ENCODE measurements around the gene LRRC66. TPM values are rescaled to one million over a fixed set of nuclear protein-coding genes. Genes with fewer than 3 reads are reported as not detected.

Gene LRRC66
- total and polyA plus RNA-seq, 2 of the 8 experiments (the other 6 are each of a cell fraction or from before 2014, with no cell fraction given), result 0.05 to 0.11 TPM

- H3K56ac ChIP-seq (replicated peaks; ENCODE audit: insufficient read length, low read depth, low read length), result peak overlapping the region; percentile 10
- no peak overlapping the region for H2BK20ac ChIP-seq (ENCODE audit: low read length)
- no peak overlapping the region for H2BK12ac ChIP-seq (ENCODE audit: low read depth, low read length)
- H2AFZ ChIP-seq (ENCODE audit: low read length), result 0 out of 2 replicates have a peak overlapping the region, but pooled peaks have one; percentile 0
- no peak overlapping the region for H3K18ac ChIP-seq (ENCODE audit: extremely low read depth, low read length)
- H3K9me3 ChIP-seq (ENCODE audit: insufficient read depth in 2 of 2, low read depth in 1 of 2, low read length in 1 of 2), result no peaks in the 10 kb centered on the region
- DNase-seq (ENCODE audit: low read depth in 1 of 2, low spot score in 2 of 2) (peak in 1 of 2 experiments; percentile 76), FAIRE-seq (no peak)
- peaks cover 5% of the 10 kb centered on the region; the same call in 1 of the 2 replicates for H3K23me2 ChIP-seq (ENCODE audit: low read depth, low read length)
- H3K4me1 ChIP-seq (replicated peaks in 1 of 4; ENCODE audit: control insufficient read depth in 3 of 4, insufficient read depth in 4 of 4, low read length in 3 of 4), result peaks cover 0 to 2% (median 0%) of the 10 kb centered on the region in 4 experiments; a peak in 1 of 7 replicates
- no peak overlapping the region for H3K23ac ChIP-seq (ENCODE audit: insufficient read length)
- no peak overlapping the region for H2BK120ac ChIP-seq (replicated peaks; ENCODE audit: low read depth, low read length)
- H4K20me1 ChIP-seq (replicated peaks in 1 of 2; ENCODE audit: control insufficient read depth in 1 of 2, insufficient read depth in 2 of 2, low read length in 2 of 2), result peaks cover 0 to 4% of the 10 kb centered on the region in 2 experiments
- TF ChIP-seq SIN3A (conservative IDR thresholded peaks at IDR 0.05 in 1 of 2, IDR thresholded peaks at IDR 0.05 in 1 of 2; ENCODE audit: low read depth in 1 of 2, low read length in 2 of 2) (0 out of 4 replicates have a peak, but pooled peaks of 1 of the 2 experiments have one; percentile 5), KDM5A (IDR thresholded peaks at IDR 0.05; ENCODE audit: low read length) (no peak), ASH2L (IDR thresholded peaks at IDR 0.05; ENCODE audit: low read length) (peak; percentile 6), TBP (IDR thresholded peaks at IDR 0.05; ENCODE audit: low read depth, low read length) (0 out of 2 replicates have a peak, but pooled peaks have one; percentile 22)
- H3K79me1 ChIP-seq (ENCODE audit: low read depth, low read length), result peaks cover 9% of the 10 kb centered on the region
- WGBS, 2 experiments (ENCODE audit: extremely low coverage in 1 of 2, insufficient coverage in 1 of 2, insufficient read length in 1 of 2, insufficient replicate concordance in 2 of 2, low coverage in 1 of 2, low lambda C conversion rate in 2 of 2, missing lambda C conversion rate in 1 of 2), result 1% methylated on average over 12 of the region's 25 CpGs; no CpG with 5 or more reads in 1 of the 2 experiments
- H3K14ac ChIP-seq (ENCODE audit: insufficient read length), result no peak overlapping the region
- peak overlapping the region; percentile 52 to 70 (median 54); a peak in 6 of 7 replicates for H3K9ac ChIP-seq (replicated peaks in 1 of 4; ENCODE audit: extremely low read depth in 1 of 4, low read depth in 3 of 4, low read length in 3 of 4)
- no peak overlapping the region for H3K4ac ChIP-seq (replicated peaks; ENCODE audit: insufficient read length, low read depth, low read length)
- H3K4me2 ChIP-seq (ENCODE audit: insufficient read depth in 1 of 2, low read depth in 2 of 2, low read length in 2 of 2), result peak overlapping the region; percentile 66 to 81
- ChIA-PET POLR2A (ENCODE audit: partially characterized antibody) (interaction anchor here (1.3 to 1.9 kb wide), 4 partner anchors 13 to 194 kb away, joined by 3 to 6 read pairs (median 6); partner anchors contain the start of genes DCUN1D4 and SPATA18), CTCF (ENCODE audit: partially characterized antibody) (interaction anchor here (1.1 kb wide), 1 partner anchor 205 kb away, joined by 3 read pairs; no protein-coding TSS in a partner anchor)
- H4K8ac ChIP-seq (ENCODE audit: extremely low read depth, insufficient read depth, low read length), result peak overlapping the region; percentile 96; the same call in 1 of the 2 replicates
- H3K79me2 ChIP-seq (ENCODE audit: control insufficient read depth in 1 of 2, insufficient read depth in 2 of 2, low read length in 2 of 2), result peaks cover 0 to 28% of the 10 kb centered on the region in 2 experiments; a peak in 2 of 4 replicates
- H3K4me3 ChIP-seq (ENCODE audit: extremely low read depth in 1 of 4, insufficient read depth in 2 of 4, low read depth in 3 of 4, low read length in 4 of 4), result peak overlapping the region; percentile 41 to 81 (median 68)
- peak overlapping the region; percentile 9 for H4K5ac ChIP-seq (ENCODE audit: insufficient read length, low read depth, low read length)
- H2BK15ac ChIP-seq (ENCODE audit: low read length), result no peak overlapping the region
- H2BK5ac ChIP-seq (ENCODE audit: low read depth, low read length), result no peak overlapping the region
- no peak overlapping the region for H2AK5ac ChIP-seq (ENCODE audit: low read depth, low read length)
- no peak overlapping the region for H4K91ac ChIP-seq (replicated peaks; ENCODE audit: insufficient read length, low read length)
- no peaks in the 10 kb centered on the region; a peak in 2 of 7 replicates for H3K27me3 ChIP-seq (replicated peaks in 1 of 4; ENCODE audit: control insufficient read depth in 3 of 4, extremely low read depth in 1 of 4, insufficient read depth in 3 of 4, low read length in 3 of 4)
- H3K36me3 ChIP-seq (ENCODE audit: control insufficient read depth in 2 of 4, insufficient read depth in 4 of 4, low read length in 3 of 4), result peaks cover 0 to 3% (median 0%) of the 10 kb centered on the region in 4 experiments; a peak in 1 of 8 replicates
- H3K27ac ChIP-seq (ENCODE audit: low read depth, low read length), result peak overlapping the region; percentile 52; the same call in 1 of the 2 replicates
Observed at GRCh38 chr4:52037689-52038102, 17.5 kb upstream of the LRRC66 start.
